GM21717 (cell line): ENCODE measurements around the gene COPS7A.
A peak's percentile ranks its signal among the peaks of the same experiment; 100 is the strongest.

Source experiments
- ATAC-seq: cut with Tn5 transposase; IDR thresholded peaks from one replicate; pipeline ENCODE4 v1.9.1; 2021; ENCODE audit warnings: mild to moderate bottlenecking, moderate library complexity; ENCODE audit not compliant: unreplicated experiment

Gene COPS7A

GRCh38 chr12:6768990-6769389 is 45.1 kb downstream of the COPS7A start:
- no peak for ATAC-seq

GRCh38 chr12:6769666-6770065 is 45.8 kb downstream of the COPS7A start:
- no peak for ATAC-seq

GRCh38 chr12:6770094-6770493 is 46.2 kb downstream of the COPS7A start:
- no peak for ATAC-seq

GRCh38 chr12:6770600-6770999 is 46.8 kb downstream of the COPS7A start:
- ATAC-seq: no peak

- ATAC-seq: no peak
Observed at GRCh38 chr12:6771091-6771495, 47.2 kb downstream of the COPS7A start.

GRCh38 chr12:6771509-6772330 is 47.9 kb downstream of the COPS7A start:
- no peak for ATAC-seq

GRCh38 chr12:6772331-6772695 is 48.5 kb downstream of the COPS7A start, which contains the start of gene LAG3:
Gene LAG3, plus strand, starts transcription at chr12:6772520. Its CDS starts 333 bp downstream, at chr12:6772853.
- no peak for ATAC-seq

GRCh38 chr12:6772726-6773589 is 49.1 kb downstream of the COPS7A start:
- ATAC-seq: no peak

- no peak for ATAC-seq
Observed at GRCh38 chr12:6773590-6774351, 49.9 kb downstream of the COPS7A start.

GRCh38 chr12:6774499-6775062 is 50.7 kb downstream of the COPS7A start:
- no peak for ATAC-seq

- ATAC-seq: no peak
Observed at GRCh38 chr12:6775185-6776174, 51.6 kb downstream of the COPS7A start.

GRCh38 chr12:6777386-6777785 is 53.5 kb downstream of the COPS7A start:
- no peak for ATAC-seq

- ATAC-seq: no peak
Observed at GRCh38 chr12:6778217-6778573, 54.3 kb downstream of the COPS7A start.

GRCh38 chr12:6778574-6779550 is 55.0 kb downstream of the COPS7A start:
- peak; percentile 62 for ATAC-seq

GRCh38 chr12:6779708-6780432 is 56.0 kb downstream of the COPS7A start:
- ATAC-seq: no peak

- no peak for ATAC-seq
Observed at GRCh38 chr12:6780573-6780972, 56.7 kb downstream of the COPS7A start.
